ENCODE measurements around the gene DEFB123. TPM values are rescaled to one million over a fixed set of nuclear protein-coding genes. Genes with fewer than 3 reads are reported as not detected.

DEFB123 gene
- total RNA-seq, 6 experiments from 2014 or later = not detected

- Histone ChIP-seq H3K9me3 (no peaks in the 10 kb centered on the region), H3K27me3 (no peaks in the 10 kb centered on the region), H3K27ac (no peak overlapping the region), H3K36me3 (no peaks in the 10 kb centered on the region), H3K4me3 (no peak overlapping the region), H3K4me1 (no peaks in the 10 kb centered on the region)
- ATAC-seq (no peak), DNase-seq (no peak)
- intact Hi-C loops (cut with DNase I) = no loop called here
- 38% methylated on average over 21 of the region's 36 CpGs for WGBS (ENCODE audit: insufficient coverage, low coverage, low lambda C conversion rate, missing lambda C conversion rate)
- TF ChIP-seq, protein P1, sequence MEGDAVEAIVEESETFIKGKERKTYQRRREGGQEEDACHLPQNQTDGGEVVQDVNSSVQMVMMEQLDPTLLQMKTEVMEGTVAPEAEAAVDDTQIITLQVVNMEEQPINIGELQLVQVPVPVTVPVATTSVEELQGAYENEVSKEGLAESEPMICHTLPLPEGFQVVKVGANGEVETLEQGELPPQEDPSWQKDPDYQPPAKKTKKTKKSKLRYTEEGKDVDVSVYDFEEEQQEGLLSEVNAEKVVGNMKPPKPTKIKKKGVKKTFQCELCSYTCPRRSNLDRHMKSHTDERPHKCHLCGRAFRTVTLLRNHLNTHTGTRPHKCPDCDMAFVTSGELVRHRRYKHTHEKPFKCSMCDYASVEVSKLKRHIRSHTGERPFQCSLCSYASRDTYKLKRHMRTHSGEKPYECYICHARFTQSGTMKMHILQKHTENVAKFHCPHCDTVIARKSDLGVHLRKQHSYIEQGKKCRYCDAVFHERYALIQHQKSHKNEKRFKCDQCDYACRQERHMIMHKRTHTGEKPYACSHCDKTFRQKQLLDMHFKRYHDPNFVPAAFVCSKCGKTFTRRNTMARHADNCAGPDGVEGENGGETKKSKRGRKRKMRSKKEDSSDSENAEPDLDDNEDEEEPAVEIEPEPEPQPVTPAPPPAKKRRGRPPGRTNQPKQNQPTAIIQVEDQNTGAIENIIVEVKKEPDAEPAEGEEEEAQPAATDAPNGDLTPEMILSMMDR (IDR thresholded peaks at IDR 0.05) = no peak
- no peak for TF ChIP-seq POLR2A (IDR thresholded peaks at IDR 0.05)
Measured at GRCh38 chr20:31484001-31484400, 43.6 kb downstream of the DEFB123 start.

DNA sequence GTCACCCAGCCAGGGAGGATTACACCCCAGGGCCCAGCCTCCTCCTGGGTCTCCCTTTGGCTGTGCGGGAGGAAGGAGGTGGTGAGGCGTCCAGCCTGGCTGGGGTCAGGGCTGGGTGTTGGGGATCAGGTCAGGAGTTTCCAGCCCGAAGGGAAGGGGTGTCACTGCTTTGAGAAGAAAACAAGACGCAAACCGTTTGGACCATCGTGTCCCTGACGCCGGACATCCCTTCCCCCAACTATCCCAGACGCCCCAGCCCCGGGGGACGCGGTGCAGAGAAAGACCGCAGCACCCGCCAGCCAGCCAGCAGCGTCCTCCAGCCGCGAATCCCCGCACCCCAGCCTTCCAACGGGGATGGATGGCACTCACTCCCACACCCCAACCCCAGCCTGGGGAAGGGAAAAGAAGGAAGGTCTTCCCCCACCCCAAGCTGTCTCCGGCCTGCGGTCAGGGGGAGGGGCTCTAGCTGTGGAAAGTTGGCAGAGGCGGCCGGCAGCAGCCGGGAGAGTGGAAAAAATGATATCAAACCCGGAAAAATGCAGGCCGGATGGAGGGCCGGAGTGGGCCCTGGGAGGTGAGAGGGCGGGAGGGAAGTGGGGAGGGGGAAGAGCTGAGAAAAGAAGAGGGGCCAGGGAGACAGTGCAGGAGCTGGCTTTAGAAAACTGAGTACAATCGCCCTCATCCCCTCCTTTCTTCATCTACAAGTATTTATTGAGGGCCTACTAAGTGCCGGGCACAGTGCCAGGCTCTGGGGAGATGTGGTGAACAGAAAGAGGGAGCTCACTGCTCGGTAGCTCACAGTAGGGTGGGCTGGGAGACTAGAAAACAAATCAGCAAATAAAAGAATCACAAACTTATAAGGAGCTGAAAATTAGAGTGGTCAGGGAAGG, 45.3 kb downstream of the DEFB123 start:
- intact Hi-C loops (cut with DNase I) = no loop called here
- Histone ChIP-seq H3K27ac (peak overlapping the region; percentile 29 to 51 (median 30)), H3K36me3 (no peaks in the 10 kb centered on the region), H3K4me3 (peak overlapping the region in 1 of 3 donors; percentile 4), H3K9me3 (no peaks in the 10 kb centered on the region), H3K27me3 (no peaks in the 10 kb centered on the region), H3K4me1 (no peaks in the 10 kb centered on the region)
- 8% methylated on average over 19 of the region's 31 CpGs for WGBS (ENCODE audit: insufficient coverage, low coverage, low lambda C conversion rate, missing lambda C conversion rate)
- DNase-seq = peak; percentile 57 to 63 (median 58)
- TF ChIP-seq, protein P1 (IDR thresholded peaks at IDR 0.05) = no peak
- no peak for TF ChIP-seq POLR2A (IDR thresholded peaks at IDR 0.05)
- ATAC-seq = peak; percentile 73 to 90 (median 78)

- 54% methylated on average over 2 of the region's 2 CpGs for WGBS (ENCODE audit: insufficient coverage, low coverage, low lambda C conversion rate, missing lambda C conversion rate)
- Histone ChIP-seq H3K4me1 (no peaks in the 10 kb centered on the region), H3K27ac (no peak overlapping the region), H3K36me3 (no peaks in the 10 kb centered on the region), H3K27me3 (no peaks in the 10 kb centered on the region), H3K4me3 (no peak overlapping the region), H3K9me3 (no peaks in the 10 kb centered on the region)
- ATAC-seq (no peak), DNase-seq (no peak)
- intact Hi-C loops (cut with DNase I) = no loop called here
- TF ChIP-seq, protein P1 (IDR thresholded peaks at IDR 0.05) = no peak
Measured at GRCh38 chr20:31488115-31488514, 47.7 kb downstream of the DEFB123 start.

- Histone ChIP-seq H3K27me3 (no peaks in the 10 kb centered on the region), H3K4me1 (no peaks in the 10 kb centered on the region), H3K9me3 (no peaks in the 10 kb centered on the region), H3K4me3 (no peak overlapping the region), H3K27ac (no peak overlapping the region), H3K36me3 (no peaks in the 10 kb centered on the region)
- no peak for ATAC-seq
- 54% methylated on average over 1 of the region's 3 CpGs for WGBS (ENCODE audit: insufficient coverage, low coverage, low lambda C conversion rate, missing lambda C conversion rate)
- DNase-seq = no peak
- TF ChIP-seq, protein P1 (IDR thresholded peaks at IDR 0.05) = no peak
- TF ChIP-seq POLR2A (IDR thresholded peaks at IDR 0.05) = no peak
- intact Hi-C loops (cut with DNase I) = no loop called here
Measured at GRCh38 chr20:31489152-31489551, 48.7 kb downstream of the DEFB123 start.
